ENCODE results near the gene PAX1.

PAX1 gene

DNA sequence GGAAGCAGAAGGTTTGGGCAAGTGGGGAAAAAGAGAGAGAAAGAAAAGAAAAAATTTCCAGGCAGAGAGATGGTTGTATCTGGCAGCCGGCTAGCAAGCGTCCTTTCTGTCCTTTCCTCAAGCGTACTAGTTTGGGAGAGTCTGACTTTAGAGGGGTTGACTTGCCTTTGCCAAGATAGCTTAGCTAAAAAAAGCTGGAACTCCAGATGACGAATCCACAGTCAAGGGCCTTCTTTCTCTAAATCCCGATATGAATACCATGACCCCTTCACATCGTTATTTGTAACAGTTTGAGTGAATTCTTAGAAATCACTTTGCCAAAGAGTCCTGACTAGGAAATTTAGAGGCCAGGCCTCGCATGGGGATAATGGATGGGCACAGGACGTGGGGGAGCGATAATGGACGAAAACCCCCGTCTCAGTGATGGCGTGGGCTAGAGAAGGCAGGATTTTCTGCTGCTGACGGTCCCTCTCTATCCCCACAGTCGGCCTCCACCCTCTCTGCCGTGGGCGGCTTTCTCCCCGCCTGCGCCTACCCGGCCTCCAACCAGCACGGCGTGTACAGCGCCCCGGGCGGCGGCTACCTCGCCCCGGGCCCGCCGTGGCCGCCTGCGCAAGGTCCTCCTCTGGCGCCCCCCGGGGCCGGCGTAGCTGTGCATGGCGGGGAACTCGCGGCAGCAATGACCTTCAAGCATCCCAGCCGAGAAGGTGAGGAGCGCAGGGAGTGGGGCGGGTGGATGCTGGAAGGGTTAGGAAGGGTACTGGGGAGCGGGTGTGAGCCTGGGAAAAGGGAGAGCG lies 3.5 kb downstream of the PAX1 start:
- TF ChIP-seq, protein P1, sequence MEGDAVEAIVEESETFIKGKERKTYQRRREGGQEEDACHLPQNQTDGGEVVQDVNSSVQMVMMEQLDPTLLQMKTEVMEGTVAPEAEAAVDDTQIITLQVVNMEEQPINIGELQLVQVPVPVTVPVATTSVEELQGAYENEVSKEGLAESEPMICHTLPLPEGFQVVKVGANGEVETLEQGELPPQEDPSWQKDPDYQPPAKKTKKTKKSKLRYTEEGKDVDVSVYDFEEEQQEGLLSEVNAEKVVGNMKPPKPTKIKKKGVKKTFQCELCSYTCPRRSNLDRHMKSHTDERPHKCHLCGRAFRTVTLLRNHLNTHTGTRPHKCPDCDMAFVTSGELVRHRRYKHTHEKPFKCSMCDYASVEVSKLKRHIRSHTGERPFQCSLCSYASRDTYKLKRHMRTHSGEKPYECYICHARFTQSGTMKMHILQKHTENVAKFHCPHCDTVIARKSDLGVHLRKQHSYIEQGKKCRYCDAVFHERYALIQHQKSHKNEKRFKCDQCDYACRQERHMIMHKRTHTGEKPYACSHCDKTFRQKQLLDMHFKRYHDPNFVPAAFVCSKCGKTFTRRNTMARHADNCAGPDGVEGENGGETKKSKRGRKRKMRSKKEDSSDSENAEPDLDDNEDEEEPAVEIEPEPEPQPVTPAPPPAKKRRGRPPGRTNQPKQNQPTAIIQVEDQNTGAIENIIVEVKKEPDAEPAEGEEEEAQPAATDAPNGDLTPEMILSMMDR (IDR thresholded peaks at IDR 0.05; ENCODE audit: low read length) = no peak
- no peak for TF ChIP-seq EZH2 (IDR thresholded peaks at IDR 0.05; ENCODE audit: borderline replicate concordance, low read length)
- no peak overlapping the region for H3K4me2 ChIP-seq (ENCODE audit: low read length)
- no peaks in the 10 kb centered on the region for H3K9me2 ChIP-seq (ENCODE audit: low read depth, low read length)
- H4K20me1 ChIP-seq (ENCODE audit: insufficient read depth, low read length) = no peaks in the 10 kb centered on the region
- no peak overlapping the region for H3K27ac ChIP-seq (ENCODE audit: low read depth, low read length, poor library complexity, severe bottlenecking)
- no peak overlapping the region for H3K4me3 ChIP-seq (ENCODE audit: low read depth, low read length, poor library complexity, severe bottlenecking)
- H3K9me3 ChIP-seq (ENCODE audit: low read length) = no peaks in the 10 kb centered on the region
- no peaks in the 10 kb centered on the region for H3K36me3 ChIP-seq (ENCODE audit: insufficient read depth, low read length)
- no peak overlapping the region for H3K9ac ChIP-seq (ENCODE audit: low read length)
- H2AFZ ChIP-seq (ENCODE audit: low read length) = no peak overlapping the region
- no peaks in the 10 kb centered on the region for H3K79me2 ChIP-seq (ENCODE audit: insufficient read depth, low read length)
- H3K27me3 ChIP-seq (ENCODE audit: insufficient read depth, low read length) = no peaks in the 10 kb centered on the region
- no peaks in the 10 kb centered on the region for H3K4me1 ChIP-seq (ENCODE audit: insufficient read depth, low read length, severe bottlenecking)
- no peaks in the 10 kb centered on the region for H3F3A ChIP-seq (ENCODE audit: insufficient read depth, low read length)

DNA sequence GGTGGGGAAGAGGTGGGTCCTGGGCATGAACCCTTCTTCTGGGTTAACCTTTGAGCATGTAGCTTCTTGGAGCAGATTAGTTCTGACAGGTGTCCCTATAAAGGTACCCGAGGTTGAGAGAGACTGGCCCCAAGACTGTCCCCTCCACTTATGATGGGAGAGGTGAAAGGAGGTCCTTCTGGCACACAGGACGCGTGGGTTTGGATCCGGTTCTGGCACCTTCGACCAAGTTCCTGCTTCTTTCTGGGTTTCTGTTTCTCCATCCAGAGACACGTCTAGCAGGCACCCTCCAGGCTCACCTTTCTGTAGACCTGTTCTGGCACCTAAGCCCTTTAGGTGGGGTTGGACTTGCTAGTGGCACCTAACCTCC lies 4.1 kb downstream of the PAX1 start:
- Histone ChIP-seq H3K4me2 (ENCODE audit: low read length) (no peak overlapping the region), H3K9me2 (ENCODE audit: low read depth, low read length) (no peaks in the 10 kb centered on the region), H4K20me1 (ENCODE audit: insufficient read depth, low read length) (no peaks in the 10 kb centered on the region), H3K9ac (ENCODE audit: low read length) (no peak overlapping the region), H3K4me1 (ENCODE audit: insufficient read depth, low read length, severe bottlenecking) (no peaks in the 10 kb centered on the region), H3K27me3 (ENCODE audit: insufficient read depth, low read length) (no peaks in the 10 kb centered on the region), H2AFZ (ENCODE audit: low read length) (no peak overlapping the region), H3K36me3 (ENCODE audit: insufficient read depth, low read length) (no peaks in the 10 kb centered on the region), H3F3A (ENCODE audit: insufficient read depth, low read length) (no peaks in the 10 kb centered on the region), H3K79me2 (ENCODE audit: insufficient read depth, low read length) (no peaks in the 10 kb centered on the region), H3K9me3 (ENCODE audit: low read length) (no peaks in the 10 kb centered on the region), H3K4me3 (ENCODE audit: low read depth, low read length, poor library complexity, severe bottlenecking) (no peak overlapping the region), H3K27ac (ENCODE audit: low read depth, low read length, poor library complexity, severe bottlenecking) (no peak overlapping the region)
- TF ChIP-seq, protein P1 (IDR thresholded peaks at IDR 0.05; ENCODE audit: low read length) = no peak
- no peak for TF ChIP-seq EZH2 (IDR thresholded peaks at IDR 0.05; ENCODE audit: borderline replicate concordance, low read length)

DNA sequence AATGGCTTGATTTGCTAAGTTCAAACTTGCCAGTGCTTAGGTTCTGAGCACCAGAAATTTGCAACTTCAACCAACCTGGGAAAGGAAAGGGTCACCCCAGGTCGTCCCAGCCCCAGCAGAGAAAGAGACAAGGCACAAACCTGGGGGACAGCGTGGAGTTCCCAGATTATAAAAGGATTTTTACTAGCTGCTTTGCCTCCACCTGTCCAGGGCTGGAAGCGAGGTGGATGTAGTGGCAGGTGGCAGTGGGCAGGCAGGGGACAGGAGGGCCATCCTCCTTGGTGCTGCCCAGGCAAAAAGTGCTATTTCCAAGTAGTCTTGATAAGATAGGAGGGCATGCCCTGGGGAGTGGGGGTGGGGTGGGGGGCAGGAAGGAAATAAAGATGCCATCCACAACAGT lies 4.9 kb downstream of the PAX1 start:
- Histone ChIP-seq H3K36me3 (ENCODE audit: insufficient read depth, low read length) (no peaks in the 10 kb centered on the region), H3F3A (ENCODE audit: insufficient read depth, low read length) (no peaks in the 10 kb centered on the region), H3K9me2 (ENCODE audit: low read depth, low read length) (no peaks in the 10 kb centered on the region), H3K27me3 (ENCODE audit: insufficient read depth, low read length) (no peaks in the 10 kb centered on the region), H3K79me2 (ENCODE audit: insufficient read depth, low read length) (no peaks in the 10 kb centered on the region), H2AFZ (ENCODE audit: low read length) (no peak overlapping the region), H3K9me3 (ENCODE audit: low read length) (no peaks in the 10 kb centered on the region), H3K4me3 (ENCODE audit: low read depth, low read length, poor library complexity, severe bottlenecking) (no peak overlapping the region), H3K27ac (ENCODE audit: low read depth, low read length, poor library complexity, severe bottlenecking) (no peak overlapping the region), H3K4me2 (ENCODE audit: low read length) (no peak overlapping the region), H3K9ac (ENCODE audit: low read length) (no peak overlapping the region), H3K4me1 (ENCODE audit: insufficient read depth, low read length, severe bottlenecking) (no peaks in the 10 kb centered on the region), H4K20me1 (ENCODE audit: insufficient read depth, low read length) (no peaks in the 10 kb centered on the region)
- TF ChIP-seq EZH2 (IDR thresholded peaks at IDR 0.05; ENCODE audit: borderline replicate concordance, low read length) = no peak
- TF ChIP-seq, protein P1 (IDR thresholded peaks at IDR 0.05; ENCODE audit: low read length) = no peak
